GM10847 (cell line): ENCODE results near the gene IRX4.

Source experiments
- POLR2A ChIP-seq: IDR thresholded peaks from 2 replicates; pipeline ENCODE4 v1.6.1; 2011; ENCODE audit not compliant: insufficient read length; ENCODE audit errors: extremely low read depth

IRX4 gene

GRCh38 chr5:1882337-1883119 lies at the start of gene IRX4:
TSS of gene IRX4 (minus strand) at chr5:1882925. CDS start at chr5:1882647, 278 bp downstream.
- no peak for TF ChIP-seq POLR2A

DNA sequence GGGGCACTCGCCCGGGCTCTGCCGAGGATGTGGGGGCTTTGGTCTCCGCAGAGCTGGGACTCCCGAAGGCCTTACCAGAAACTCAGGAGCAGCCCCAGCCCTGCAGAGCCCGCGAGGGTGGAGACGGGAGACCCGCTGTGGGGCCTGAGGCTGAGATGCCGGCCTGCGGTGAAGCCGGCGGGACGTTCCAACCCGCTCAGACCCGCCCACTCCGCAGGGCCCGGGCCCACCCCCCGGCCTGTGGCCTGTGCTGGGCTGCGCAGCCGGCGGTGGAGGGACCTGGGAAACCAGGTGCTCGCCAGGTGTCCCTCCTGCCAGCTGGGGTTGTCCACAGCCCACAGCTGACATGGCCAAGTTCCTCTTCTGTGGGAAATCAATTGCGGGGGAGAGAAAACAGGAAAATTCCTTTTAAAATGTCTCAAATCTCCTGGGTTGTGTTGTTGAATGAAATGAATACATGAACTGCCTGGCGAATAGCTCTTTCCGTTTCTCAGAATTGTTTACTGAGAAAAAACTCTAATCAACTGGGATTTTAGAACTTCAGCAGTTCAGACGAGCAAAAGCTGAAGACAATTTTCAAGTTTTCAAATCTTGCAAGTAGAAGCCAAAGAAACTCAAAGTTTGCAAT lies 49.0 kb upstream of the IRX4 start:
- no peak for TF ChIP-seq POLR2A

GRCh38 chr5:1930880-1931603 lies 48.3 kb upstream of the IRX4 start:
- TF ChIP-seq POLR2A: no peak

DNA sequence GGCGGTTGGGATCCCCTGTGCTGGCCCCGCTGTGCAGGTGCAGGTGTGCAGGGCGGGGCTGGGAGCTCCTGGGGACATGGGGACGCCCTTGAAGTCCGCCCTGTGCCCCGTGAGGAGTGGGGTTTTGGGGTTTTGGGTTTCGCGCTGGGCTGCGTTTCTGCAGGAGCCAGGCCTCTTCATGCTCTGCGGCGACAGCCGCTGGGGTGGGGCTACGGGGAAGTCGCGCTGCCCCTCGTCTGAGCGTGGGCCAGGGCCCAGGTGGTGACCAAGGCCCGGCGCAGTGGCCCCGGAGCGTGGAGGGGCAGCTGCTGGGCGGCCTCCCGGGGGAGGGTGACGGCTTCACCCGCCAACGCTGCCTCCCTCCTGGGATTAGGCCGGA lies 47.8 kb upstream of the IRX4 start:
- TF ChIP-seq POLR2A: no peak

- no peak for TF ChIP-seq POLR2A
These were observed 46.6 kb upstream of the IRX4 start for GRCh38 chr5:1929108-1929991.

DNA sequence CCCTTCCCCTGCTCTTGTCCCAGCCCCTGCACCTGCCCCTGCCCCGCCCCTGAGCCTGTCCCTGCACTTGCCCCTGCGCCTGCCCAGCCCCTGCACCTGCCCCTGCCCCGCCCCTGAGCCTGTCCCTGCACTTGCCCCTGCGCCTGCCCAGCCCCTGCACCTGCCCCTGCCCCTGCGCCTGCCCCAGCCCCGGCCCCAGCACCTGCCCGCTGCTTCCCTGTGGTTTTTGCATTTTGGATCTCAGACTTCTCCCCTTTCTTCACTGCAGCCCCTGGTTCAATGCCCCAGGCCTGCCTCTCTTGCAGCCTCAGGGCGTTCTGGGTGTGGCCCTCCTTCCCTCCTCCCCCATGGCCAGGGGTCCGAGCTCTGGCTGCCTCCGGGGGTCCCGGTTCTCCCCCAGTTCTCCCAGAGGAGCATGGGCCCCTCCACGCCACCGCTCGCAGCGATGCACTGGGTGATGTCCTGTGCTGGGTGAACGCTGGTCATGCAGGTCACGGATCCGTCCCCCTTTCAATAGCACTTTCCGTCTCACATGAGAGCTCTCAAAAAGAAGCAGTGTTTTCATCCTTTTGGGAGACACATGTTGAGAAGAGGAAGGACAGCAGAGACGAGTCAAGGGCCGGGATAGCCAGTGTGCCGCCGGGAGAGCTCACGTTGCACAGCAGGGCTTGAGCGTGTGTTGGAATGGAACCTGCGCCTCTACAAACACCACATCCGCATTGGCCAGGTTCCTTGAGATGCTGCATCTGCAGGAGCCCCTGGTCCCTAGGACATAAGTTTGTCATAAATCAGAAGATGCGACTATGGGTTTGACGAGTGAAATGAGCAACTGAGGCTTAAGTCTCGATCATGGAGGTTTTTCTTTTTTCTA lies 44.0 kb upstream of the IRX4 start:
- no peak for TF ChIP-seq POLR2A

DNA sequence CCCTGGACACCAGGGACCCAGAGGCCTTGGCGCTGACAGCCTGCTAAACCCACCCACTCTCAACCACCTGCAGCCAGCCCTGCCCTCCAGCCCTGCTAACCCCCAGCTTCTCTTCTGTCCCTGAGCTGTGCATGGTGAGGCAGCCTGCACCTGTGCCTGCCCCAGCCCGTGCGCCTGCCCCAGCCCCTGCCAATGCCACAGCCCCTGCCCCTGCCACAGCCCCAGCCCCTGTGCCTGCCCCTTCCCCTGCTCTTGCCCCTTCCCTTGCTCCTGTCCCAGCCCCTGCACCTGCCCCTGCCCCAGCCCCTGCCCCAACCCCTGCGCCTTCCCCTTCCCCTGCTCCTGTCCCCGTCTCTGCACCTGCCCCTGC lies 43.3 kb upstream of the IRX4 start:
- TF ChIP-seq POLR2A: no peak

- TF ChIP-seq POLR2A: no peak
These were observed 42.7 kb upstream of the IRX4 start for GRCh38 chr5:1925111-1926070.

DNA sequence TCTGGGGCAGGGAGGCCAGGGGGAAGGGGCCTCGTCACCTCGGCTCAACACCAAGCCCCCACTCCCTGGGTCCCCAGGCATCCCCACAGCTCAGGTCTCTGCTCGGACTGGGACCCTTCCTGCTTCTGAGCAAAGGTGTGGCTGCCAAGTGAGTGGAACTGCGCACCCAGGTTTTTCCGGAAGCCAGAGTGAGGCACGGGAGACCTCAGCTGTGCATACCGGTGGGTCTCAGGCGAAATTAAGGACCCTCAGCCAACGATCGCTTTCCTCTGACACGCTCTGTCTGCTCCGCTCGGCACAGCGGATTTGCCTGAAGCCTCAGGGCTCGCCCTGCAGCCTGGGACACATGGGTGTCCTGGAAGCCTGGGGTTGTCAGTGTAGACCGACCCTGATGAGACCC lies 41.0 kb upstream of the IRX4 start:
- TF ChIP-seq POLR2A: no peak

GRCh38 chr5:1923341-1923740 lies 40.6 kb upstream of the IRX4 start:
- no peak for TF ChIP-seq POLR2A

- no peak for TF ChIP-seq POLR2A
These were observed 39.0 kb upstream of the IRX4 start for GRCh38 chr5:1921711-1922110.

- no peak for TF ChIP-seq POLR2A
These were observed 37.0 kb upstream of the IRX4 start for GRCh38 chr5:1919750-1920149.

DNA sequence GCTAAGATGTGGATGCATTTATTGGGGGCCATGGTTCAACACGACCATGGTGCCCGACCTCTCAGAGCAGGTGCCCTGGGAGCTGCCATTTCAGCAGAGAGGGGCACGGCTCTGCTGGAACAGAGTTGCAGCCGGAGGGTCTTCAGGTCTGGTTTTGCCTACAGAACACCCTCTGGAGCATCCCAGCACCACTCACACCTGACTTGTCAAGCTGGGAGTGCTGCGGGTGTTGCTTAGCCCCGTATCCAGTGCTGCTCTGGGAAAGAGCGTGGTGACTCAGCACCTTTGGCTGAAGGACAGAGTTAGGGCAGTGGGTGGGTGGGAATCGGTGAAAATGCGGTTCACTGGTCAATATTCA lies 36.5 kb upstream of the IRX4 start:
- TF ChIP-seq POLR2A: no peak

DNA sequence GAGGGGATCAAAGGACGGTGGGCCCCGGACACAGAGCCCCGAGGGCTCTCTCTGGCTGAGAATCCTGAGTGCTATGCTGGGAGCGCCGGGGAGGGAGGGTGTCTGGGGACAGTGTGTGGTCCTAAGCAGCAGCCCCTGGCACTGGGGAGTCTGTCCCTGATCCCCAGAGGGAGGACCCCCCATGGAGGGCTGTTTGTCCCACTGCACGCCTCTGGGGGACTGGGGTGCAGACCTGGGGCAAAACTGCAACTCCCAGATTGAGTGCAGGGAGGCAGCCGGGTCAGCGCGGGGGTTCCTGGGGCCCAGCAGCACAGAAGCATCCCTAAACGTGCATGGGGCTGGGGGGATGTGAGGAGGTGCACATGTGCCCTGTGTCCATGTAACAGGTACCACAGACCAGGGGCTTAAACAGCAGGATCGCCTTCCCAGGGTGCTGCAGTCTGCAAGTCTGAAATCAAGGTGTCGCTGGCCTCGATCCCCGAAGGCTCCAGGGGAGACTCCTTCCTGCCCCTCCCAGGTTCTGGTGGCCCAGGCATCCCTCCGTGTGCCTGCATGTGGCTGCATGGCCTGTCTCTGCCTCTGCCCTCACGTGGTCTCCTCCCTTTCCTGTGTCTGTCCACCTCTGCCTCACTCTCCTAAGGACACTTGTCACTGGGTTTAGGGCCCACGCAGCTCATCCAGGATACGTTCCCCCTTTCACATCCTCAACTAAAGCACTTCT lies 35.9 kb upstream of the IRX4 start:
- no peak for TF ChIP-seq POLR2A
